Hematopoietic multipotent progenitor cell treated with erythropoietin and hydrocortisone succinate and interleukin-3 and kit ligand, for 17 days (in vitro differentiated cells): ENCODE data around the gene GSG1L2.

Experiments used
- DNase-seq: peaks from one replicate; pipeline ENCODE4 v3.0.0-alpha.2; 2015; ENCODE audit warnings: low spot score

GSG1L2 gene

DNA sequence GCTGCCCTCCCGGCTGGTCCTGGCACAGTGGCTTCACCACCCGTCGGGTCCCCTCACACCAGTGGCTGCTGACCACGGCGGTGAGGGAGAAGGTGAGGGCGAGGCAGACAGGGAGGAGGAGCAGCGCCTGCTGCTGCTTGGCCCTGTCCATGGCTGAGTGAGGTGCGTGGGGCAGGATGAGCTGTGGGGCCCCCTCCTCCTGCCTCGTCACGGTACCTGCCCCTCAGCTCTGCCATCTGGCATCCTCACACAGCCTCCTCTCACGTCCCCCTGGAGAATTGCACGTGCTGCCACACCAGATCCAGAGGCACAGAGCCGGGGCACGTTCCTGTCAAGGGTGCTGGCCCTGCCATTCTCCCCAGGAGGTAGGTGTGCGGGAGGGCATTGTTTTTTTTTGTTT lies at the start of gene GSG1L2:
Gene GSG1L2 (minus strand): TSS at position 159 of the 400 bp plus-strand sequence. CDS start 8 bp downstream, at position 151.
- no peak for DNase-seq

DNA sequence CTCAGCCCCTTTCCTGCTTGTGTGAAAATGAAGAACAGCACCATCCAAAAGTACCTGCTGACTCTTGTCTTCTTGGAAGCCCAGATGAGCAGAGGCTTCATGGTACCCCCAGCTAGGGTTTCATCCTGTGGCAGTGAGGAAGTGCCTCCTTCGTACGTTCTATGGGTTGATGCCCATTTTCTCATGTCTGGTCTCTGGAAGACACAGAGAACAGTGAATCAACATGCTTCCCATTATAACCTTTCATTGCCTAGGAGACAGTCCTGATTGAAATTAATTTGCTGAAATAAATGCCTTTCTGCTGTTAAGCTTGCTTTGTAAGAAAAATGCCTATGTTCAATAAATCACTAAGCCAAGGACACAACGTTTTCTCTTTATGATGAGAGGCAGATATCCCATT lies 46.7 kb upstream of the GSG1L2 start:
- no peak for DNase-seq

DNA sequence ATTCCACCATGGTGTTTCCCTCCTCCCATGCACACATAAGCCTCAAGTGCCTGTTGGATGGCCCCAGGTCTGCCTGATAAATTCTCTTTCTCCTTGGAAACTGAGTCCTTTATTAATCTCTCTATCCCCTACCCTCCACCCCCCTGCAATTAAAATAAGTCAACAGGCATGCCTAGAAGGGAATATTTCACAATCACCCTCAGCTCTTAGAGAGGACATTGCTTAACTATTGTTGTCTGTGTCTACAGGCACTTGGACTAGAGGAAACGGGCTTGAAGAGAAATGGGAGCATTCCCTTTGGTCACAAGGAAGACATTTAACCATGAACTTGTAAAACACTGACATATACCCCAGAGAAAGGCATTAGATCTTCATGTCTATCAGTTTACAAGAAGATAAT lies 43.7 kb upstream of the GSG1L2 start:
- DNase-seq = no peak

DNA sequence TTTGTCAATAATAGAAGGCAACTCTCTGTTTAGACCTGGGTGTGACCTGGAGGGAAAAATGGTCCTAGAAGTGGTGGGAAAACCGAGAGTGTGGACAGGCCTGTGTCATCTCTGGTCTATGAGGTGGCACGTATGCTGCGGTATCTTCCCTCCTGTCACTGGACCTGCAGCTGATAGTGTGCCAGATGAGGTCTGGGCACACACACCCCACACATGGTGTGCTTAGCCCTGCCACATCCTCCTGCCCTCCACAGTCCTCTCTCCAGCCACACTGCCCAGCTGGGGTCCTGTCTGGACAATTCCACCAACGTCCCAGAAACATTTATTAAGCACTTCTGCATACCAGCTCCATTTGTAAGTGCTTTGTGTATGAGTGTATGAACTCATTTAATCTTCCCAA lies 41.1 kb upstream of the GSG1L2 start:
- DNase-seq = no peak

DNA sequence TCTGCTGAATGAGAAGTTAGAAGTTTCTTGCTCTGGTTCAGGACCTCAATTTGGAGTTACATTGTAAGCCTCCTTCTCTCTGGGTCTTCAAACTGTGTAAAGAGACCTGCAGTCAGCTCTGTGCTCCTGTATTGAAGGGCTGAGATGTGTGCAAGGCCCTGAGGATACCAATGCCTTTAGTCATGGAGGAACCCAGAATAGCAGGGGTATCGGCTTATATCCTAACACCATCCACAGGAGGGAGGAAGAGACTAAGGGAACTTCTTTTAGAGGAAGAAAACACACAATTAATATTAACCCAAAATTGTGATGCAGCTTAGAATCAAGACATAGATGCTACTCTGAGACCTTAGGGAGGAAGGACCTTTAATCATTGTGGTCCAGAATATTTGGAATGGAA lies 40.3 kb upstream of the GSG1L2 start:
- DNase-seq = no peak

DNA sequence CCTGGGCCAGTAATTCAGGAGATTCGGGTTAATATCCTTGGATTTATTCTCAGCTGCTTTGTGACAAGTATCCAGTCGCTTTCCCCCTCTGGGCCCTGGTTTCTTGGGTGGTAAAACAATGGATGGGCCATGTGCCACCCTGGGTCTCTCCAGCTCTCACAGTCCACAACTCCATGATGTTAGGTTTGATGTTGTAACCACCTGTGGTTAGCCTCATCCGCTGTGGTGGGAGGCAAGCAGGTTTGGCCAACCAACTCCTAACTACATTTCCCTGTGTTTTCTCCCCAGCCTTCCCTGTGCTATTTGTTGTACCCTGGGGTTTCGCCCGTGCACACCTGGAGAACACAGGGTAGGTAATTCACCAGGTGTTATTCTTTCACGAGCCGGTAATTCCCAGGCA lies 39.0 kb upstream of the GSG1L2 start:
- DNase-seq = no peak

DNA sequence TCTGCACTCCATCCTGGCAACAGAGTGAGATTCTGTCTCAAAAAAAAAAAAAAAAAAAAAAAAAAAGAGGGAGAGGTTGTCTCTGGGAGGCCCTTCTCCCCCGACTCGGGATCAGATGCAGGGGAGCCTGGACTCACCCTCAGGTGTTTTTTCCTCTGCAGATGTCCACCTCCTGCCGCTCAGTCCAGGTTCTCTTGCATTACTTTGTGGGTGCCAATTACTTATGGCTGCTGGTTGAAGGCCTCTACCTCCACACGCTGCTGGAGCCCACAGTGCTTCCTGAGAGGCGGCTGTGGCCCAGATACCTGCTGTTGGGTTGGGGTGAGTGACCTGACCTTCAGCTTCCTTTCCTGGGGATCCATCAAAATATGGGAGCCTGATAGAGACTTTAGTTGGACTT lies 37.9 kb upstream of the GSG1L2 start:
- no peak for DNase-seq

DNA sequence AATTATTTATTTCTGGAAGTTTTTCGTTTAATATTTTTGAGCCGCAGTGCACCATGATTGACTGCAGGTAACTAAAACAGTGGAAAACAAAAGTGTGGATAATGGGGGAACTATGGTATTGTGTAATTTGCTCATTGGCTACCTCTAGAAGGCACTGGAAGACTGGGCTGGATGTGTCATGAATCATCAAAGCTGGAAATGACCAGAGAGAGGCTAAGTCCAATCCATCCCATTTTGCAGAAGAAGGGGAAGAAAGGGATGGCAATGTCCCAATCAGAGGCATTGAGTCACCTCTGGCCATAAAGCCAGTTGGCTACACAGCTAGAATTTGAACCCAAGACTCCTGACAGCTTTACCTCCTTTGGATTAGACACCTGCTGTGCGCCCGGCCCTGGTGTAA lies 33.2 kb upstream of the GSG1L2 start:
- no peak for DNase-seq

DNA sequence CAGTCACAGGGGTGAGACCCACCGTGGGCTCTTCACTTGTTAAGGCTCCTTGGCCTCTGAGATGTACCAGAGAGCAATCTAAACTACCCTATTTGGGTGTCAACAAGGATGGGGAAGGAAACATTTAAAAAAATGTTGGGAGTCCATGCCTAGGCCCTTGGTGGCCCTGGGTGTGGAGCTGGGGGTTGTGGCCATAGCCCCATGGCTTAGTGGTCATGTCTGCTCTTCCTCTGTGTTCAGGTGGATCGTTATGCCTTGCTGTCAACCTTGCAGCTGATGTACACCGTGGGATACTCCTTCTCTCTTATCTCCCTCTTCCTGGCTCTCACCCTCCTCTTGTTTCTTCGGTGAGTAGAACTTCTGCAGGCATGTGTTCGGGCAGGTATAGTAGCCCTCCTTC lies 32.4 kb upstream of the GSG1L2 start:
- DNase-seq = no peak

DNA sequence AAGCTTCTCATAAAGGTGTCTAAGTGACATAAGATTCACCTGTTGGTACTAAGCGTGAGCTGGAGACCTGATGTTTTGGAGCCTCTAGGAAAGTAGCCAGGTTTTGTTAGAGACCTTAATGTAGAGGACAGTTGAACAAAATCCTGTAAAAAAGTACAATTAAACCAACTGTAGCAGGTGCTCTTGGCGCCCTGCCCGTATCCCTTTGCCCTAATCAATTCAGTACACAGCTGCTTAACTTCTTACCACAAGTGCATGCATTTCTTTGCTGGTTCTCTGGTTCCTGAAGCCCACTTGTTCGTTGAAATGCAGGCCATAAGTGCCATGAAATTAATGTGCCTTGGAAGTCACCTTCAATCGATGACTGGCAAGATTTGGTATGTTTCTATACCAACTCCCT lies 28.3 kb upstream of the GSG1L2 start:
- no peak for DNase-seq

DNA sequence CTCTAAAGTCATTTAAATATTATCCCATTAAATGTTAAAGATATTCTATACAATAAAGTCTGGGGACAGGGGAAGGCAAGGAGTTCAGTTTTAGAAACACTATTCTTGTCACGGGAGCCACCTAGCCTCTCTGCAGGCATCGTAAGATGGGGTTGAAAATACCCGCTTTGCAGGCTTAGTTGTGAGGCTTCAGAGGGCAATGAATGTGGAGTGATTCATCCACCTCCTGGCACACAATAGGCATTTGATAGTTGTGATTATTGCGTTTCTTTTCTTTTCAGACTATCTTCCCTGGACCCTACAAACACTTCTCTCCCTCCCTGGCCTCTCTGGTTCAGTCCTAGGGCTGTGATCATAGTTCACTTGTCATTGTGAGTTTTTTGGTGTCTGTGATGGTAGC lies 23.4 kb upstream of the GSG1L2 start:
- no peak for DNase-seq

DNA sequence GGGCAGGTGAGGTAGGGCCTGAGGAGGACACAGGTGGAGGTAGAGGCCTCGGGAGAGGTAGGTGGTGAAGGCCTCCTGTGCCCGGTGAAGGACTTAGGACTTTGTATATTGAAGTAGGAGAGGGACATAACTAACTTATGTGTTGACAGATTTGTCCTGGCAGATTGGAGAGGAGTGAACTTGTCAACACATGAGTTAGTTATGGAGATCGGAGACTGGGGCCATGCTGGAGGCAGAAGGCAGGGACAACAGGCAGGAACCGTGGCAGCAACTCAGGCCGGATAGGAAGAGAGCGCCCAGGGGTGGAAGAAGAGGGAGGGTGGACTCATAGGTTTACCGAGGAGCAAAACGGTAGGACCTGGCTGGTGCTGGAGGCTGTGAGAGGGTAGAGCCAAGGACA lies 22.3 kb upstream of the GSG1L2 start:
- no peak for DNase-seq

DNA sequence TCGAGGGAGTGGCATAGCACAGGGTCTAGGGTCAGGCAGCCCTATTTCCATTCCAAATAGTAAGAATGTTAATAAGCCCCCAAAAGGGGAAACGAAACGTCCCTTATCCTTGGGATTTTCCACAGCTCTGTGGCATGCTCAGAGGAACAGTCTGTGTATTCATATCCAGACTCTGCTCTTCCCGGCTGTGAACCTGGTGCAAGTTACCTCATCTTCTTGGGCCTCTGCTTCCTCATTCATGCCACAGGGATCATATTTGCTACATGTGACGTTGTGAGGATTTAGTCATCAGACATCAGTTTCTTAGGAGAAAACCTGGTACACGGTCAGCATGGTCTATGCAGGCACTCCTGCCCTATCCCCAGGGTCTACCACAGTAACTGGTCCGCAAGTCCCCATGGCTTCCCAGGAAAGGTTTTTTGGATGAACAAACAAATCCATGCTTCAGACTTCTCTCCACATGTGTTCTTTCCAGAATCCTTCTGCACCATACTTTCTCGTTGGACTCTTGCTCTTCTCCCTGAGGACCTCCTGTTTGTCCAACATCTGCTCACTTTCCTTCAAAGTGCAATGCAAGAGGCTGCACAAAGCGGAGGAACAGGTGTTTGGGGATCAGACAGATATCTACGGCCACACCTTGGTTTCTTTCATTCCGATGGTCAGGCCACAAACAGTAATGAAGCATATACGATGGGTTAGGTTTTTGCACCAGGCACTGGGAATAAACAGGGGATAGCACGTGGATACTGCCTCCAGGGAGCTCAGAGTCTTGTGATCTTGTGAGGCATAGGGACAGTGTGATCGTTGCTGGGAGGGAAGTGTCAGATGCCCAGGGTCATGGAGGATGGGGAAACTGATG lies 21.5 kb upstream of the GSG1L2 start:
- DNase-seq = no peak

DNA sequence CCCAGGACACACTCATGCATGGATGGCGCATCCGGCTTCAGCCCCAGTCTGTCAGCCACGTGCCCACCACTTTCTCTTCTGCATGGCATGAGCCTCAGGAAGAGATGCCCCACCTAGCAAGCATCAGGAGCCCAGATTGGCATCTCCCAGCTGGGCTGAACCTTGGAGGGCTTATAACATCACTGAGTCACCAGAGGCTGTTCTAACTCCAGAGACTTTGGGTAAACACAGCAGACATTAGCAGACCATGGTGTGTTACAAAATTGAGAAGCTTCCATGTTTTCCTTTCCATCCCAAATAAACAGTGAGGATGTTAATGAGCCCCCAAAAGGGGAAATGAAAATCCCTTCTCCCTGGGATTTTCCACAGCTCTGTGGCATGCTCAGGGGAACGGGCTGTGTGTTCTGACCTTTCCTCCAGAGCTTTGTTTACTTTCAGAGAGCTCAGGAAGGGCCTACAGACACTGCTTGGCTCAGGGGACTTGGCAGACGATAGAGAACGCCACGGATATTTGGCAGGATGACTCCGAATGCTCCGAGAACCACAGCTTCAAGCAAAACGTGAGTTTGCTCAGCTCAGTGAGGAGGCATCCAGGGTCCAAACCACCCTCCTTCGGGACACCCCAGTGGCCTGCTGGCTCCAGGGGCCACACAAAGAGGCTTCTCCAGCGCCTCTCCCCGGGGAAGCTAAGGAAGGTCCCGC lies 20.3 kb upstream of the GSG1L2 start:
- no peak for DNase-seq

DNA sequence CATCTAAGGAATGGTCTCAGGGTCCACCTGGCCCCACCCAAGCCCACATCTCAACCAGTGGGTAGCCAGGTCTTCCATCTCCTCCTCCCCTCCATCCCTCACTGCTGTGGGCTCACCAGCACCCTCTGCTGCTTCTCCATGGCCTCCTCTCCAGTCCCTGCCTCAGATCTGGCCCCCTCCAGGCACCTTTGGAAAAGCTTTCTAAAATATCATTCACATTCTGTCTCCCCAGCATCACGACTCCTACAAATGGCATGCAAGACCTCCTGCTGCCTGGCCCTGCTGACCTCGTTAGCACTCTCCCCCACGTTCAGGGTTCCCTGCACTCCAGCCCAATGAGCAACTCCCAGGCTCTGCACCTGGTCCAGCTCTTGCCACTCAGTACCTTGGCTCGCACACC lies 17.6 kb upstream of the GSG1L2 start:
- DNase-seq = no peak

DNA sequence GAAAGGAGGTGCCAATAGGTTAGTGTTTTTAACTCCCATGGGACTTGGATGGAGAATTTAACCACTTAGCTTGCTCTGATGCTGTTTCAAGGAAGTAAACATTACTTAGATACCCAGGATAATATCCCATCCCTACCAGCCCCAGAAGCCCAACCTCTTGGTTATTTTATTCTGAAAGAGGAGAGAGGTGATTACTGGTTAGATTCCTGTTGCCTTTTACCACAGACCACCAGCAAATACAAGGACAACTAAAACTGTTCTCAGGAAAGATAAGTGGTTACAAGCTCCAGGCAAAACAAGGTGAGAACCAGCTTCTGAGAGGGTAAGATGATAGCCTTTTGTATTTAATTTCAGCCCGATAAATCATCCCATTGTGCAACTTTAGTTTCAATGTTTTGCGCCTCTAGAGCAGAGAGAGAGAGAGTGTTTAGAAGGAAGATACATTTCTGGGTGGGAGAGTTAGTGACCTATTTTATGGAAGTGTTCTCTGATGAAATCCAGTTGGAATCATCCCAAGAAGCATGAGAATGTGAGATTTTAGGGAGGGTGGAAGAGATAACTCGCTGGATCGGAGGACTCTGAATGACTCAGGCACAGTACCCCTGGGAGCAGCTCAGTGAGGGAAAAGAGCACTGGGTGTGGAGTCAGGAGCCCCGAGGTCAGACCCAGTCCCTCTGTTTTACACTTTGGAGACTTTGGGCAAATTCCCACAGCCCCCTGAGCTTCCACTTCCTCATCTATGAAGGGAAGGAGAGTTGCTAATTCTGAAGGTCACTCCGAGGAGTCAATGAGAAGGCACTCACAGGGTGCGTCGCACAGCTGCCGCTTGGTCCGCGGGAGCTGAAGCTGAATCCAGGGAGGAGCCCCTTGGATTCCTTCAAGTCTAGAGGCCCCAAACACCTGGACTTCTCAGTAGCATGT lies 15.9 kb upstream of the GSG1L2 start:
- no peak for DNase-seq

DNA sequence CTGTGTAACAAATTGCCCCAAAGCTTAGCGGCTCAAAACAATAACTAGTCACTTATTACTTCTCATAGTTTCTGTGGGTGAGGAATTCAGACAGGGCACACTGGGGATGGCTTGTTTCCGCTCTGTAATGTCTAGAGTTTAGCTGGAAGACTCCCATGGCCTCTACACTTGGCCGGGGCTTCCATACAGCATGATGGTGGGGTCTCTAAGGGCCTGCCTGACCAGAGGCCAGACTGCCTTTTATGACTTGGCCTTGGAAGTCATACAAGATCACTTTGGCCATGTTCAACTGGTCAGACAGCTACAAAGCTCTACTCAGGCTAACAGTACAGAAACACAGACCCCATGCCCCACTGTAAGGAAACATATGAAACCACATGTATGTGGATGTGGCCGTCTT lies 12.0 kb upstream of the GSG1L2 start:
- DNase-seq = no peak

DNA sequence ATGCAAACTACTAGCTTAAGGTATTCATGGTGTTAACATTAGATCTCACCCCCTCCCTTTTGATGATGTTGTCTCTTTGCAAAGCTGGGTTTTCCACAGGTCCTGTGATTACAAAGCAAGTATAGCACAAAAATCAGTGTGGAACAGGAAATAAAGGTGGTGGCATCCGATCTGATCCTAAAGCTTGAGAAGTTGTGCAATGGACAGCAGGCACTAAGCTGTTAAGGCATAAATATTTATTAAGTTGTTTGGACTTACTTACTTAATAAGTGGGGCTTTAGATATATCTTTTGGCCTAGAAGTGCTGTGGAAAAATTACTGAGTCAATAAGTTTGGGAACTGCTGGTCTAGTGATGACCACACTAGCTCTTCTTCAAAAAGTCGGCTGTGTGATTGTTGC lies 8.8 kb upstream of the GSG1L2 start:
- DNase-seq = no peak

DNA sequence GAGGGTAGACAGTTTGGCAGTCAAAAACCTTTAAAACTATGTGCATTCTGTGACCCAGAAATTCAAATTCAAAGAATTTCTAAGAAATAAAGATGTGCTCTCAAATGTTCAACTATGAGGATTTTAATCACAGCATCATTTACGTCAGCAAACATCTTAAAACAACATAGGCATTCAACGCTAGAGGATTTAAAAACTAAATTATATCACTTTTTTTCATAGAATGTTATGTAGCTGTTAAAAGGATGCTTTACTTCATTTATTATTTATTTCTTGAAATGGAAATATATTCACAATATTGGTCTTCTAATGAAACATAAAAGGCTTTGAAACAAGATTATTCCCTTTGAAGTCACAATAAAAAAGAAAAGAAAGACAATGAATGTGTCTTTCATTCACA lies 7.5 kb upstream of the GSG1L2 start:
- DNase-seq = no peak

DNA sequence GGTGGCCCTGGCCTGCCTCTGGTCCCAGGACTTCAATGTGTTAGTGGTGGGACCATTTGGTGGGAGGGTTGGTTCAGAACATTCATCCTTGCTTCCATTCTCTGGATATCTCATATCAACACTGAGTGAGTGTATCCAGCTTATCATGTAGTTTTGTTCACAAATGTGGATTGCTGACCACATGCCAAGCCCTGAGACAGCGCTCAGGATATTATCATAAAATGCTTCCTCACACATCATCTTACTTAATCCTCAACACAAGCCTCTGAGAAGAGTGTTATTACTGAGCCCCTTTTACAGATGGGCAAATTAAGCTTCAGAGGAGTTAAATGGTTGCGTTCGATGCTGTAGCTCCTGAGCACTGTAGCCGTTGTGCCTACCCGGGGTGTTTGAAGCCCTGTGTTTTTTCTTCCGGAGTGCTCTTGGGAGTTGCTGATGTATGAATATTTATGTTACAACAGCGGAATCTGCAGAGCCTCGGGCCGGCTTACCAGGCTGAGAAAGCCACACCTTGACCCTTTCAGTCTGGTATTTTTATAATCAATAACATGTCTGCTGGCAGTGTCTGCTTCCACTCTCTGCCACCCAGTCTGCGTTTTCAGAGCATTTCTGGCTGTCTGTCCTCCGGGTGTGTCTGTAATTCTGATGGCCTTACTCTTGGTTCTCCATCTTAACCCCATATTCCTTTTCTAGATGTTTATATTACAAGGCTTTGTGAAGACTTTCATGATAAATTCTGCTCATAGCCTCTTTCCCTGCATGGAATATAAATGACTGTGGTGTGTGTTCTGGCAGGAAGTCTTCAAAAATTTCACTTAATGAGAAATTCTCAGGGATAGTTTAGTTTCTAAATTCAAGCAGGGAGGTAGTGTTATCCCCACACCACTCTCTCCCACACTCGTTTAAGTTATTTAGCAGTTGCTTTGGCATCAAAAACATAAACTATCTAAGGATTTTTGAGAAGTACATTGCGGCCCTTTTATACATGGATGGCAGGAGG lies 6.7 kb upstream of the GSG1L2 start:
- DNase-seq = no peak

DNA sequence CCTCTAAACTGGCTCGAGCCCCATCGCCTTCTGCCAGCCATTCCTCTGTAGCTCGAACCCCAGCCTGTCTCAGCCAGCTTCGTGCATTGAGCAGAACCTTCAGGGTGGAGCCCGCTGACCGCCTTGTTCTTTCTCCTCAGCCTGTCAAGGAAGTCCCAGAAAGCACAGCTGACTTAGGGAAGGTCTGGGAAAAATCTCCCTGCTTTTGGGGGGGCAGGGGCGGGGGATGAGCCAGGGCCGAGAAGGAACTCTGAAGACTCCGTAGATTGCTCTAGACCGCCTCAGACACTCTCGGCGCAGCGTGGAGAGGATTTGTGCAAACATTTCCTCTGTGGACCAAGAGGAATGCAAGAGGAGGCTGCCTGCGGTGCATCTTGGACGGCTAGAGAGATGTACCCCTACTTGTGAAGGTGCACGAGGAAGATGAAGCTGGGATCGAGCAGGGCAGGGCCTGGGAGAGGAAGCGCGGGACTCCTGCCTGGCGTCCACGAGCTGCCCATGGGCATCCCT lies 3.8 kb upstream of the GSG1L2 start, which contains the start of gene GLP2R:
Gene GLP2R (plus strand): TSS at position 284 of the 510 bp plus-strand sequence. CDS start 140 bp downstream, at position 424.
- no peak for DNase-seq
